HepG2 (cell line): Measurements from ENCODE around the gene PHACTR1. TPM values are rescaled to one million over a fixed set of nuclear protein-coding genes. Genes with fewer than 3 reads are reported as not detected.

Experiments
- ELF4 ChIP-seq: sonication (generic); formaldehyde crosslinking; IDR thresholded peaks from 2 replicates; pipeline ENCODE4 v1.5.0; 2020; ENCODE audit warnings: missing genetic modification reagents, mild to moderate bottlenecking, moderate library complexity, borderline replicate concordance
- FOXJ3 ChIP-seq: sonication (generic); formaldehyde crosslinking; IDR thresholded peaks from 2 replicates; pipeline ENCODE4 v1.4.0; 2020; ENCODE audit warnings: missing genetic modification reagents, mild to moderate bottlenecking, borderline replicate concordance
- FOXP1 ChIP-seq, 2 experiments: fragments of 450-650 bp in 1 of 2; IDR thresholded peaks; 2 replicates each; pipeline ENCODE4 v1.6.1; 2017 to 2018; ENCODE audit warnings: antibody characterized with exemption in 1 of 2
- HMGXB4 ChIP-seq, 2 experiments: sonication (generic) in 1 of 2; formaldehyde crosslinking in 1 of 2; IDR thresholded peaks; 2 replicates each; pipeline versions ENCODE4 v1.4.0 to v1.6.1; 2018 to 2020; ENCODE audit warnings: missing genetic modification reagents in 2 of 2, borderline replicate concordance in 1 of 2, low read depth in 1 of 2, mild to moderate bottlenecking in 1 of 2, missing biosample characterization in 1 of 2
- HOXA7 ChIP-seq: sonication (generic); formaldehyde crosslinking; IDR thresholded peaks from 2 replicates; pipeline ENCODE4 v1.8.1; 2022; ENCODE audit warnings: mild to moderate bottlenecking, missing genetic modification reagents, moderate library complexity
- JUN ChIP-seq: sonication (generic); formaldehyde crosslinking; IDR thresholded peaks from 2 replicates; pipeline ENCODE4 v1.4.0; 2020; ENCODE audit warnings: mild to moderate bottlenecking, missing genetic modification reagents
- KDM5A ChIP-seq: fragments of 200-600 bp; sonication (generic); IDR thresholded peaks from 2 replicates; pipeline ENCODE4 v1.7.0; 2018; ENCODE audit warnings: antibody characterized with exemption, mild to moderate bottlenecking, low read length, borderline replicate concordance
- KLF9 ChIP-seq: IDR thresholded peaks from 2 replicates; pipeline ENCODE4 v1.6.1; 2016; ENCODE audit warnings: low read depth
- MEIS2 ChIP-seq: sonication (generic); formaldehyde crosslinking; IDR thresholded peaks from 2 replicates; pipeline ENCODE4 v1.9.0; 2021; ENCODE audit warnings: mild to moderate bottlenecking, missing genetic modification reagents
- MTA1 ChIP-seq: sonication (generic); formaldehyde crosslinking; IDR thresholded peaks from 2 replicates; pipeline ENCODE4 v1.4.0; 2020; ENCODE audit warnings: missing genetic modification reagents, mild to moderate bottlenecking, borderline replicate concordance
- MTA3 ChIP-seq: sonication (generic); formaldehyde crosslinking; IDR thresholded peaks from 2 replicates; pipeline ENCODE4 v1.4.0; 2020; ENCODE audit warnings: missing genetic modification reagents
- NCOA1 ChIP-seq: sonication (generic); formaldehyde crosslinking; IDR thresholded peaks from 2 replicates; pipeline ENCODE4 v1.9.0; 2021; ENCODE audit warnings: missing genetic modification reagents
- PHF8 ChIP-seq: sonication (generic); formaldehyde crosslinking; IDR thresholded peaks from 2 replicates; pipeline ENCODE4 v1.5.0; 2020; ENCODE audit warnings: missing genetic modification reagents
- RNF2 ChIP-seq: fragments of 450-650 bp; conservative IDR thresholded peaks from 2 replicates; pipeline ENCODE4 v1.6.1; 2016; ENCODE audit warnings: low read depth
- TMF1 ChIP-seq: sonication (generic); formaldehyde crosslinking; IDR thresholded peaks from 2 replicates; pipeline ENCODE4 v1.8.1; 2022; ENCODE audit warnings: low read depth, missing genetic modification reagents
- TOPORS ChIP-seq: sonication (generic); formaldehyde crosslinking; IDR thresholded peaks from 2 replicates; pipeline ENCODE4 v1.8.0; 2023; ENCODE audit warnings: mild to moderate bottlenecking, missing genetic modification reagents
- ZNF136 ChIP-seq: sonication (generic); formaldehyde crosslinking; IDR thresholded peaks from 2 replicates; pipeline ENCODE4 v1.8.1; 2022; ENCODE audit warnings: low read depth, mild to moderate bottlenecking, moderate library complexity, missing genetic modification reagents
- ZNF256 ChIP-seq: sonication (generic); formaldehyde crosslinking; conservative IDR thresholded peaks from 2 replicates; pipeline ENCODE4 v1.4.0; 2020; ENCODE audit warnings: missing genetic modification reagents
- ZNF3 ChIP-seq: IDR thresholded peaks from 2 replicates; pipeline ENCODE4 v1.7.0; 2017; ENCODE audit warnings: inconsistent platforms
- ZNF335 ChIP-seq: sonication (generic); formaldehyde crosslinking; IDR thresholded peaks from 2 replicates; pipeline ENCODE4 v1.4.0; 2020; ENCODE audit warnings: missing genetic modification reagents
- ZNF678 ChIP-seq: sonication (generic); formaldehyde crosslinking; IDR thresholded peaks from 2 replicates; pipeline ENCODE4 v1.4.0; 2020; ENCODE audit warnings: mild to moderate bottlenecking, missing genetic modification reagents
- ZNF720 ChIP-seq: sonication (generic); formaldehyde crosslinking; IDR thresholded peaks from 2 replicates; pipeline ENCODE4 v1.4.0; 2020; ENCODE audit warnings: missing genetic modification reagents
- polyA plus RNA-seq, 8 experiments: library from polyadenylated mRNA; depleted of rRNA in 3 of 8; stranded (reverse) in 7 of 8; unstranded in 1 of 8; fragments of >200 nt; fragmentation: Illumina TruSeq in 4 of 8; extraction: Trizol in 4 of 8; gene quantifications; 2 replicates each; pipeline versions ENCODE4 v1.2.1 to v1.2.3, GENCODE V29; 2011 to 2016; ENCODE audit warnings: low read depth in 4 of 8, missing spikeins in 1 of 8, mixed read lengths in 1 of 8; ENCODE audit not compliant: insufficient read depth in 1 of 8
- total RNA-seq, 5 experiments: library from RNA; depleted of rRNA; stranded (reverse); fragments of >200 nt; fragmentation: Illumina TruSeq; extraction: Trizol; gene quantifications; 2 replicates each; pipeline ENCODE4 v1.2.3, GENCODE V29; 2016; ENCODE audit warnings: low read depth in 1 of 5
- TF ChIP-seq, protein P1 (sequence below), 2 experiments: sonication (generic) in 1 of 2; formaldehyde crosslinking in 1 of 2; IDR thresholded peaks; 2 replicates each; pipeline versions ENCODE4 v1.6.1 to v1.9.0; 2014 to 2022; ENCODE audit warnings: antibody characterized with exemption in 1 of 2, borderline replicate concordance in 1 of 2, inconsistent platforms in 1 of 2, low read depth in 1 of 2, missing genetic modification reagents in 1 of 2

Gene PHACTR1
- total and polyA plus RNA-seq, 2 of the 13 experiments (the other 11 are each of a cell fraction or from before 2014, with no cell fraction given), result 0.09 TPM; not detected in 1

- TF ChIP-seq, protein P1, sequence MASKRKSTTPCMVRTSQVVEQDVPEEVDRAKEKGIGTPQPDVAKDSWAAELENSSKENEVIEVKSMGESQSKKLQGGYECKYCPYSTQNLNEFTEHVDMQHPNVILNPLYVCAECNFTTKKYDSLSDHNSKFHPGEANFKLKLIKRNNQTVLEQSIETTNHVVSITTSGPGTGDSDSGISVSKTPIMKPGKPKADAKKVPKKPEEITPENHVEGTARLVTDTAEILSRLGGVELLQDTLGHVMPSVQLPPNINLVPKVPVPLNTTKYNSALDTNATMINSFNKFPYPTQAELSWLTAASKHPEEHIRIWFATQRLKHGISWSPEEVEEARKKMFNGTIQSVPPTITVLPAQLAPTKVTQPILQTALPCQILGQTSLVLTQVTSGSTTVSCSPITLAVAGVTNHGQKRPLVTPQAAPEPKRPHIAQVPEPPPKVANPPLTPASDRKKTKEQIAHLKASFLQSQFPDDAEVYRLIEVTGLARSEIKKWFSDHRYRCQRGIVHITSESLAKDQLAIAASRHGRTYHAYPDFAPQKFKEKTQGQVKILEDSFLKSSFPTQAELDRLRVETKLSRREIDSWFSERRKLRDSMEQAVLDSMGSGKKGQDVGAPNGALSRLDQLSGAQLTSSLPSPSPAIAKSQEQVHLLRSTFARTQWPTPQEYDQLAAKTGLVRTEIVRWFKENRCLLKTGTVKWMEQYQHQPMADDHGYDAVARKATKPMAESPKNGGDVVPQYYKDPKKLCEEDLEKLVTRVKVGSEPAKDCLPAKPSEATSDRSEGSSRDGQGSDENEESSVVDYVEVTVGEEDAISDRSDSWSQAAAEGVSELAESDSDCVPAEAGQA (IDR thresholded peaks at IDR 0.05; ENCODE audit: low read depth), result peak; percentile 66; the same call in 1 of the 2 replicates
- TF ChIP-seq, protein P1 (CRISPR knock-in tag; IDR thresholded peaks at IDR 0.05; ENCODE audit: borderline replicate concordance), result no peak
- TF ChIP-seq KLF9 (CRISPR knock-in tag) (no peak), HMGXB4 (CRISPR knock-in tag; IDR thresholded peaks at IDR 0.05; ENCODE audit: borderline replicate concordance in 1 of 2, low read depth in 1 of 2) (no peak), KDM5A (no peak), ZNF136 (CRISPR knock-in tag) (no peak), PHF8 (CRISPR knock-in tag) (0 out of 2 replicates have a peak, but pooled peaks have one; percentile 11), TMF1 (CRISPR knock-in tag) (no peak), ZNF3 (CRISPR knock-in tag) (no peak), ZNF720 (CRISPR knock-in tag) (no peak), MTA3 (CRISPR knock-in tag) (no peak), ELF4 (CRISPR knock-in tag) (no peak), MEIS2 (no peak), TOPORS (no peak), RNF2 (no peak), ZNF678 (CRISPR knock-in tag) (no peak), ZNF256 (no peak), FOXJ3 (no peak), ZNF335 (CRISPR knock-in tag) (no peak), FOXP1 (IDR thresholded peaks at IDR 0.05) (no peak), FOXP1 (CRISPR knock-in tag; IDR thresholded peaks at IDR 0.05) (peak; percentile 35; the same call in 1 of the 2 replicates), HOXA7 (CRISPR knock-in tag) (no peak), NCOA1 (CRISPR knock-in tag) (no peak), JUN (CRISPR knock-in tag) (no peak), MTA1 (CRISPR knock-in tag) (no peak)
Observed at GRCh38 chr6:13302751-13303667, 586.4 kb downstream of the PHACTR1 start (continued).
